GM12878 (cell line): ENCODE data around the gene DCC. TPM values are rescaled to one million over a fixed set of nuclear protein-coding genes. Genes with fewer than 3 reads are reported as not detected.

Experiments used
- ATAC-seq: fragments of 200-7000 bp; cut with Tn5 transposase; 3 replicates; pipeline ENCODE4 v1.9.1; 2020; ENCODE audit warnings: mild to moderate bottlenecking, moderate library complexity
- BruUV-seq: library from RNA; stranded (reverse); fragments of 400-500 nt; replicated peaks from 2 replicates; lab custom pipeline; 2021; lab: Mats Ljungman, UMichigan
- CTCF ChIA-PET: fragments of 300-600 bp; sonication (Branson Sonifier 250); formaldehyde crosslinking; extraction: SDS; loops from one replicate; lab custom pipeline; 2021; ENCODE audit warnings: inconsistent platforms; lab: Yijun Ruan, JAX
- POLR2A ChIA-PET: fragments of 350-600 bp; formaldehyde crosslinking; extraction: SDS; loops from one replicate; lab custom pipeline; 2021; ENCODE audit warnings: inconsistent platforms; lab: Charles Lee
- RAD21 ChIA-PET: fragments of 300-600 bp; sonication (Branson Sonifier 250); formaldehyde crosslinking; loops from one replicate; lab custom pipeline; 2023; ENCODE audit warnings: antibody characterized with exemption; ENCODE audit not compliant: unreplicated experiment; lab: Charles Lee
- SMC1A ChIA-PET: fragments of 300-600 bp; sonication (Branson Sonifier 250); formaldehyde crosslinking; loops from one replicate; lab custom pipeline; 2023; ENCODE audit not compliant: unreplicated experiment, uncharacterized antibody; lab: Charles Lee
- DNase-seq: peaks from one replicate; pipeline ENCODE4 v3.0.0-alpha.2; 2011; ENCODE audit warnings: low read depth, low spot score
- FAIRE-seq: peaks from 3 replicates; lab custom pipeline; 2011; peaks lifted over from hg19 to GRCh38; lab: Jason Lieb, UNC
- H2AFZ ChIP-seq: 2 replicates; pipeline ENCODE4 v1.6.0; 2011; ENCODE audit warnings: low read depth, low read length, control low read depth; ENCODE audit not compliant: control insufficient read depth
- H3K27ac ChIP-seq: 2 replicates; pipeline ENCODE4 v1.5.1; 2011; ENCODE audit warnings: control low read depth; ENCODE audit not compliant: control insufficient read depth, insufficient read depth
- H3K27me3 ChIP-seq, 2 experiments: replicated peaks in 1 of 2; 2 replicates each; pipeline versions ENCODE4 v1.6.0 to v1.6.1; 2011; ENCODE audit warnings: low read length in 1 of 2; ENCODE audit not compliant: control insufficient read depth in 2 of 2, insufficient read depth in 2 of 2
- H3K36me3 ChIP-seq, 2 experiments: 2 replicates each; pipeline ENCODE4 v1.5.1; 2011; ENCODE audit warnings: low read length in 1 of 2; ENCODE audit not compliant: control insufficient read depth in 2 of 2, insufficient read depth in 2 of 2
- H3K4me1 ChIP-seq: 2 replicates; pipeline ENCODE4 v1.6.1; 2011; ENCODE audit warnings: mild to moderate bottlenecking, low read length, moderate library complexity, mixed read lengths; ENCODE audit not compliant: control insufficient read depth, insufficient read depth
- H3K4me2 ChIP-seq: 2 replicates; pipeline ENCODE4 v1.6.0; 2011; ENCODE audit warnings: control low read depth; ENCODE audit not compliant: control insufficient read depth, insufficient read depth
- H3K4me3 ChIP-seq: fragments of 200-600 bp; sonication (generic); 2 replicates; pipeline ENCODE4 v1.5.1; 2016
- H3K79me2 ChIP-seq: 2 replicates; pipeline ENCODE4 v1.6.0; 2011; ENCODE audit warnings: low read length; ENCODE audit not compliant: control insufficient read depth, insufficient read depth
- H3K9ac ChIP-seq: 2 replicates; pipeline ENCODE4 v1.8.0; 2011; ENCODE audit warnings: low read length, control low read depth, mixed read lengths; ENCODE audit not compliant: control insufficient read depth, insufficient read depth
- H3K9me3 ChIP-seq: replicated peaks from 3 replicates; pipeline ENCODE4 v1.5.1; 2011; ENCODE audit warnings: mild to moderate bottlenecking, low read length; ENCODE audit not compliant: control insufficient read depth, insufficient read depth
- H4K20me1 ChIP-seq: 2 replicates; pipeline ENCODE4 v1.6.0; 2011; ENCODE audit not compliant: control insufficient read depth, insufficient read depth
- NBN ChIP-seq: fragments of 450-650 bp; IDR thresholded peaks from 2 replicates; pipeline ENCODE4 v1.6.1; 2016
- RAD21 ChIP-seq: IDR thresholded peaks from 2 replicates; pipeline ENCODE4 v1.6.1; 2011; ENCODE audit warnings: mild to moderate bottlenecking, low read depth, low read length, moderate library complexity; ENCODE audit not compliant: insufficient read depth
- RAD51 ChIP-seq: fragments of 450-650 bp; IDR thresholded peaks from 2 replicates; pipeline ENCODE4 v1.6.1; 2016; ENCODE audit warnings: moderate library complexity, mild to moderate bottlenecking, inconsistent platforms
- SMC3 ChIP-seq: IDR thresholded peaks from 2 replicates; pipeline ENCODE4 v1.6.1; 2011; ENCODE audit warnings: low read length, improper control_type of control experiment, borderline replicate concordance
- SRF ChIP-seq, 2 experiments: IDR thresholded peaks; 2 replicates each; pipeline ENCODE4 v1.6.1; 2011; ENCODE audit warnings: low read depth in 2 of 2, low read length in 2 of 2, mild to moderate bottlenecking in 1 of 2, moderate library complexity in 1 of 2
- ZSCAN29 ChIP-seq: fragments of 450-650 bp; IDR thresholded peaks from 2 replicates; pipeline ENCODE4 v1.6.1; 2017; ENCODE audit warnings: mild to moderate bottlenecking, moderate library complexity
- WGBS: methylation state at CpG from one replicate; pipeline ENCODE4 v1.1.6; 2016; ENCODE audit warnings: low lambda C conversion rate; ENCODE audit not compliant: insufficient replicate concordance, insufficient coverage; ENCODE audit errors: missing lambda C conversion rate; 5-methylcytosine and 5-hydroxymethylcytosine counted together
- in situ Hi-C: fragments of 300-500 bp; cut with MboI; formaldehyde crosslinking; loops from 9 replicates; pipeline ENCODE4 v1.14.3; 2018; ENCODE audit warnings: mixed read lengths
- intact Hi-C: fragments of 100-400 bp; cut with micrococcal nuclease; formaldehyde crosslinking; loops from one replicate; pipeline ENCODE4 v1.14.2; 2022; ENCODE audit not compliant: unreplicated experiment
- polyA plus RNA-seq, 11 experiments: library from polyadenylated mRNA; depleted of rRNA in 4 of 11; unstranded in 6 of 11; stranded (reverse) in 5 of 11; fragments of >200 nt; fragmentation: Nextera tagmentation in 4 of 11; fragmentation: Illumina TruSeq in 1 of 11; extraction: Ambion mirVana in 4 of 11; extraction: Trizol in 1 of 11; gene quantifications; 1 replicate in 1 of 11; 2 replicates in 10 of 11; pipeline versions ENCODE4 v1.2.1 to v1.2.3, GENCODE V29; 2011 to 2016; ENCODE audit warnings: inconsistent platforms in 2 of 11, missing spikeins in 2 of 11, low read depth in 1 of 11
- total RNA-seq, 4 experiments: library from RNA; depleted of rRNA in 3 of 4; stranded (reverse); fragments of >200 nt in 3 of 4; fragmentation: Illumina TruSeq in 1 of 4; extraction: Trizol in 1 of 4; gene quantifications; 2 replicates each; pipeline versions ENCODE4 v1.2.1 to v1.2.3, GENCODE V29; 2013 to 2021
- TF ChIP-seq, protein P1 (sequence below), 3 experiments: IDR thresholded peaks in 2 of 3; conservative IDR thresholded peaks in 1 of 3; 2 replicates each; pipeline ENCODE4 v1.5.1; 2011; ENCODE audit warnings: low read depth in 3 of 3, low read length in 3 of 3, mild to moderate bottlenecking in 3 of 3, control low read depth in 2 of 3, moderate library complexity in 2 of 3, inconsistent platforms in 1 of 3, mixed read lengths in 1 of 3; ENCODE audit not compliant: control insufficient read depth in 2 of 3, insufficient read depth in 1 of 3; ENCODE audit errors: extremely low read depth in 1 of 3

Gene DCC
- total and polyA plus RNA-seq, 10 of the 15 experiments (the other 5 are each of a cell fraction or from before 2014, with no cell fraction given), result 0.01 TPM; not detected in 9

DNA sequence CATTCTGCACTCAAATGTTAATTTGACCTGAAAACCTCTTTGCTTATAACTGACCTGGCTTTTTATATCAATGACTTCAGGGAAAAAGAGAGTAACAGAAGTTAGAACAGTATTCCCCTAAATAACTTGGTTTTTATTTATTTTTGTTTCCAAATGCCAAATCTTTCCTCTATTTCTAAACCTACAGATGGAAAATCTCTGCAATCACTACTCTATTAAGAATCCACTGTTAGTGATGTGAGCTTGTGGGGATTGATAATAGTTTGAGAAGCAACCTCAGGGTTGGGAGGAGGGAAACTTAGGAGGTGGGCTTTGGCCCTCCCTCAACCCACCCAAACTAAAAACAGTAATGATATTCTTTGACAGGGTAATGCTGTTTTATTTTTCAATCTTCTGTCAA is 351.8 kb downstream of the DCC start:
- Histone ChIP-seq H2AFZ (no peak overlapping the region), H3K79me2 (no peaks in the 10 kb centered on the region), H3K9me3 (no peaks in the 10 kb centered on the region), H3K27ac (no peak overlapping the region), H3K4me2 (no peak overlapping the region), H3K36me3 (no peaks in the 10 kb centered on the region), H3K27me3 (no peaks in the 10 kb centered on the region), H4K20me1 (no peaks in the 10 kb centered on the region), H3K9ac (no peak overlapping the region), H3K4me3 (no peak overlapping the region), H3K4me1 (no peaks in the 10 kb centered on the region)
- intact Hi-C loops, result loop anchor here (10.0 kb wide), 1 partner anchor 1067 kb away; no protein-coding TSS in a partner anchor
- no peak for DNase-seq
- no peak for ATAC-seq
- FAIRE-seq, result no peak
- ChIA-PET CTCF (interaction anchor here (0.7 kb wide), 1 partner anchor 1071 kb away, joined by 3 read pairs; no protein-coding TSS in a partner anchor), RAD21 (no interaction called here), SMC1A (no interaction called here), POLR2A (no interaction called here)
- BruUV-seq, result no TSS peak
- TF ChIP-seq RAD51, result no peak
- TF ChIP-seq NBN, result no peak
- TF ChIP-seq SRF (IDR thresholded peaks at IDR 0.05; ENCODE audit: low read depth in 2 of 2, low read length in 2 of 2), result no peak
- TF ChIP-seq, protein P1, sequence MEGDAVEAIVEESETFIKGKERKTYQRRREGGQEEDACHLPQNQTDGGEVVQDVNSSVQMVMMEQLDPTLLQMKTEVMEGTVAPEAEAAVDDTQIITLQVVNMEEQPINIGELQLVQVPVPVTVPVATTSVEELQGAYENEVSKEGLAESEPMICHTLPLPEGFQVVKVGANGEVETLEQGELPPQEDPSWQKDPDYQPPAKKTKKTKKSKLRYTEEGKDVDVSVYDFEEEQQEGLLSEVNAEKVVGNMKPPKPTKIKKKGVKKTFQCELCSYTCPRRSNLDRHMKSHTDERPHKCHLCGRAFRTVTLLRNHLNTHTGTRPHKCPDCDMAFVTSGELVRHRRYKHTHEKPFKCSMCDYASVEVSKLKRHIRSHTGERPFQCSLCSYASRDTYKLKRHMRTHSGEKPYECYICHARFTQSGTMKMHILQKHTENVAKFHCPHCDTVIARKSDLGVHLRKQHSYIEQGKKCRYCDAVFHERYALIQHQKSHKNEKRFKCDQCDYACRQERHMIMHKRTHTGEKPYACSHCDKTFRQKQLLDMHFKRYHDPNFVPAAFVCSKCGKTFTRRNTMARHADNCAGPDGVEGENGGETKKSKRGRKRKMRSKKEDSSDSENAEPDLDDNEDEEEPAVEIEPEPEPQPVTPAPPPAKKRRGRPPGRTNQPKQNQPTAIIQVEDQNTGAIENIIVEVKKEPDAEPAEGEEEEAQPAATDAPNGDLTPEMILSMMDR (IDR thresholded peaks at IDR 0.05 in 2 of 3, conservative IDR thresholded peaks at IDR 0.05 in 1 of 3; ENCODE audit: control insufficient read depth in 2 of 3, extremely low read depth in 1 of 3, insufficient read depth in 1 of 3, low read depth in 3 of 3, low read length in 3 of 3), result no peak
- in situ Hi-C loops, result loop anchor here (10.0 kb wide), 1 partner anchor 1027 kb away; no protein-coding TSS in a partner anchor

GRCh38 chr18:52694804-52695203 is 354.8 kb downstream of the DCC start:
- in situ Hi-C loops, result loop anchor here (10.0 kb wide), 1 partner anchor 1030 kb away; no protein-coding TSS in a partner anchor
- WGBS, result 0% methylated on average over 1 of the region's 1 CpG
- H3K9ac ChIP-seq, result no peak overlapping the region
- DNase-seq, result no peak
- H3K4me1 ChIP-seq, result no peaks in the 10 kb centered on the region
- ATAC-seq, result peak; percentile 69
- H3K27me3 ChIP-seq, result no peaks in the 10 kb centered on the region
- no peak overlapping the region for H3K27ac ChIP-seq
- FAIRE-seq, result no peak
- H2AFZ ChIP-seq, result no peak overlapping the region
- H4K20me1 ChIP-seq, result no peaks in the 10 kb centered on the region
- H3K79me2 ChIP-seq, result no peaks in the 10 kb centered on the region
- no peak overlapping the region for H3K4me3 ChIP-seq
- TF ChIP-seq, protein P1 (IDR thresholded peaks at IDR 0.05 in 2 of 3, conservative IDR thresholded peaks at IDR 0.05 in 1 of 3; ENCODE audit: control insufficient read depth in 2 of 3, extremely low read depth in 1 of 3, insufficient read depth in 1 of 3, low read depth in 3 of 3, low read length in 3 of 3), result peak; percentile 31 to 39 (median 36); a peak in 3 of 6 replicates
- TF ChIP-seq ZSCAN29 (no peak), RAD21 (peak; percentile 25; the same call in 1 of the 2 replicates), SMC3 (peak; percentile 31; the same call in 1 of the 2 replicates)
- RAD21 ChIA-PET, result no interaction called here
- CTCF ChIA-PET, result interaction anchor here (1.3 kb wide), 1 partner anchor 1026 kb away, joined by 3 read pairs; no protein-coding TSS in a partner anchor
- intact Hi-C loops, result loop anchor here (10.0 kb wide), 1 partner anchor 1070 kb away; no protein-coding TSS in a partner anchor
- no peaks in the 10 kb centered on the region for H3K9me3 ChIP-seq
- SMC1A ChIA-PET, result interaction anchor here (0.7 to 1.1 kb wide), 2 partner anchors 10 to 1026 kb away, joined by 3 read pairs; no protein-coding TSS in a partner anchor
- no TSS peak for BruUV-seq
- H3K4me2 ChIP-seq, result no peak overlapping the region
- POLR2A ChIA-PET, result no interaction called here
- no peaks in the 10 kb centered on the region for H3K36me3 ChIP-seq
